ENCODE data around the gene IL17RE.

Gene IL17RE

GRCh38 chr3:9955611-9956352 lies 53.1 kb downstream of the IL17RE start:
- H3K36me3 Mint-ChIP-seq, result peaks cover 4 to 8% of the 10 kb centered on the region in 2 donors
- H3K9me3 Mint-ChIP-seq, result no peaks in the 10 kb centered on the region
- peaks cover 9 to 14% of the 10 kb centered on the region in 2 donors for H3K4me1 Mint-ChIP-seq
- H3K27ac Mint-ChIP-seq, result no peak overlapping the region
- no peak for ATAC-seq (replicated peaks)
- no peaks in the 10 kb centered on the region for H3K27me3 Mint-ChIP-seq
- no peak for DNase-seq
- no peak overlapping the region for H3K4me3 Mint-ChIP-seq

GRCh38 chr3:9957214-9957613 lies 54.6 kb downstream of the IL17RE start:
- H3K4me1 Mint-ChIP-seq, result peaks cover 0 to 6% of the 10 kb centered on the region in 2 donors
- no peaks in the 10 kb centered on the region for H3K27me3 Mint-ChIP-seq
- peaks cover 9 to 23% of the 10 kb centered on the region in 2 donors for H3K36me3 Mint-ChIP-seq
- no peak overlapping the region for H3K27ac Mint-ChIP-seq
- H3K4me3 Mint-ChIP-seq, result no peak overlapping the region
- H3K9me3 Mint-ChIP-seq, result no peaks in the 10 kb centered on the region
- DNase-seq (no peak), ATAC-seq (replicated peaks) (no peak)

GRCh38 chr3:9965200-9965875 lies 62.7 kb downstream of the IL17RE start:
- ATAC-seq (replicated peaks) (no peak), DNase-seq (no peak)
- no peaks in the 10 kb centered on the region for H3K9me3 Mint-ChIP-seq
- no peak overlapping the region for H3K4me3 Mint-ChIP-seq
- H3K27me3 Mint-ChIP-seq, result no peaks in the 10 kb centered on the region
- no peaks in the 10 kb centered on the region for H3K4me1 Mint-ChIP-seq
- no peak overlapping the region for H3K27ac Mint-ChIP-seq
- peaks cover 35 to 67% of the 10 kb centered on the region in 2 donors for H3K36me3 Mint-ChIP-seq

Measured in stimulated activated naive B cell treated with anti-CD40 and anti-IgM and Interleukin-4, amounts not matched to agents 10 μg/mL and 1 μg/mL and 100 μg/mL, for 72 hours (primary cell).